SK-N-SH (cell line): Measurements from ENCODE around the gene STARD5. TPM values are rescaled to one million over a fixed set of nuclear protein-coding genes. Genes with fewer than 3 reads are reported as not detected.
A peak's percentile ranks its signal among the peaks of the same experiment; 100 is the strongest.

Experiments
- CTCF ChIA-PET: fragments of 300-600, 350-600 bp; formaldehyde crosslinking; extraction: SDS; loops from one replicate; lab custom pipeline; 2021; lab: Yijun Ruan, JAX
- POLR2A ChIA-PET: fragments of 350-600 bp; sonication (Branson Sonifier 250); formaldehyde crosslinking; extraction: SDS; loops from one replicate; lab custom pipeline; 2020; ENCODE audit warnings: antibody characterized with exemption, inconsistent platforms; lab: Yijun Ruan, JAX
- DNase-seq: peaks from one replicate; pipeline ENCODE4 v3.0.0; 2012
- H2AFZ ChIP-seq: fragments of 200-600 bp; sonication (generic); 2 replicates; pipeline ENCODE4 v1.8.1; 2016; ENCODE audit warnings: antibody characterized with exemption, mild to moderate bottlenecking, low read depth
- H3F3A ChIP-seq: fragments of 200-600 bp; sonication (generic); replicated peaks from 2 replicates; pipeline ENCODE3; 2016; ENCODE audit warnings: antibody characterized with exemption, mild to moderate bottlenecking; ENCODE audit not compliant: insufficient read depth
- H3K27ac ChIP-seq, 2 experiments: fragments of 200-500 bp in 1 of 2; fragments of 200-600 bp in 1 of 2; sonication (Bioruptor generic) in 1 of 2; sonication (generic), shearing (Covaris generic) in 1 of 2; 2 replicates each; pipeline versions ENCODE4 v1.5.1 to v1.6.1; 2014 to 2016; ENCODE audit warnings: low read depth in 2 of 2, inconsistent platforms in 1 of 2, low read length in 1 of 2, mild to moderate bottlenecking in 1 of 2, mixed read lengths in 1 of 2
- H3K27me3 ChIP-seq: fragments of 200-600 bp; sonication (generic), shearing (Covaris generic); 2 replicates; pipeline ENCODE4 v1.6.1; 2016; ENCODE audit warnings: mixed run types; ENCODE audit not compliant: insufficient read depth
- H3K36me3 ChIP-seq, 2 experiments: fragments of 200-500 bp in 1 of 2; fragments of 200-600 bp in 1 of 2; sonication (Bioruptor generic) in 1 of 2; sonication (generic) in 1 of 2; replicated peaks in 1 of 2; 2 replicates each; pipeline versions ENCODE3 to v1.5.1; 2014 to 2016; ENCODE audit warnings: low read length in 1 of 2, mild to moderate bottlenecking in 1 of 2; ENCODE audit not compliant: insufficient read depth in 2 of 2, control insufficient read depth in 1 of 2
- H3K4me1 ChIP-seq, 2 experiments: fragments of 200-500 bp in 1 of 2; fragments of 200-600 bp in 1 of 2; sonication (Bioruptor generic) in 1 of 2; sonication (generic), shearing (Covaris generic) in 1 of 2; 2 replicates each; pipeline versions ENCODE4 v1.5.1 to v1.6.1; 2014 to 2016; ENCODE audit warnings: low read depth in 1 of 2, low read length in 1 of 2, mixed run types in 1 of 2; ENCODE audit not compliant: insufficient read depth in 2 of 2, control insufficient read depth in 1 of 2
- H3K4me2 ChIP-seq: fragments of 200-600 bp; sonication (generic), shearing (Covaris generic); 2 replicates; pipeline ENCODE4 v1.6.1; 2017; ENCODE audit warnings: mixed run types
- H3K4me3 ChIP-seq, 2 experiments: fragments of 200-500 bp in 1 of 2; fragments of 200-600 bp in 1 of 2; sonication (Bioruptor generic) in 1 of 2; sonication (generic), shearing (Covaris generic) in 1 of 2; 2 replicates each; pipeline versions ENCODE4 v1.5.1 to v1.8.1; 2014 to 2016; ENCODE audit warnings: low read depth in 2 of 2, inconsistent platforms in 1 of 2, low read length in 1 of 2, mild to moderate bottlenecking in 1 of 2, mixed read lengths in 1 of 2, moderate library complexity in 1 of 2
- H3K79me2 ChIP-seq: fragments of 200-600 bp; sonication (generic); 2 replicates; pipeline ENCODE4 v1.8.1; 2017; ENCODE audit warnings: mild to moderate bottlenecking; ENCODE audit not compliant: insufficient read depth
- H3K9ac ChIP-seq: fragments of 200-600 bp; sonication (generic); 2 replicates; pipeline ENCODE4 v1.6.1; 2017; ENCODE audit warnings: mixed run types
- H3K9me2 ChIP-seq: fragments of 200-600 bp; sonication (generic); 2 replicates; pipeline ENCODE4 v1.6.1; 2017; ENCODE audit warnings: mixed run types
- H3K9me3 ChIP-seq: fragments of 200-600 bp; sonication (generic); 2 replicates; pipeline ENCODE4 v1.6.1; 2017; ENCODE audit warnings: mixed run types, mild to moderate bottlenecking, moderate library complexity
- H4K20me1 ChIP-seq: fragments of 200-600 bp; sonication (generic); 2 replicates; pipeline ENCODE4 v1.6.1; 2017; ENCODE audit warnings: mild to moderate bottlenecking, mixed run types; ENCODE audit not compliant: insufficient read depth
- ELF1 ChIP-seq: IDR thresholded peaks from 2 replicates; pipeline ENCODE4 v1.4.0; 2012
- EP300 ChIP-seq, 2 experiments: IDR thresholded peaks; 2 replicates each; pipeline versions ENCODE4 v1.4.0 to v1.6.1; 2012; ENCODE audit warnings: borderline replicate concordance in 1 of 2, low read depth in 1 of 2, low read length in 1 of 2
- EZH2phosphoT487 ChIP-seq: fragments of 200-600 bp; sonication (generic); IDR thresholded peaks from 2 replicates; pipeline ENCODE4 v1.6.1; 2017; ENCODE audit warnings: low read depth, mixed run types, mild to moderate bottlenecking, antibody characterized with exemption, moderate library complexity, borderline replicate concordance
- FOSL2 ChIP-seq: IDR thresholded peaks from 2 replicates; pipeline ENCODE4 v1.4.0; 2012; ENCODE audit warnings: low read depth, mild to moderate bottlenecking, moderate library complexity, borderline replicate concordance
- FOXJ3 ChIP-seq: sonication (generic); formaldehyde crosslinking; IDR thresholded peaks from 2 replicates; pipeline ENCODE4 v1.5.1; 2020; ENCODE audit warnings: mild to moderate bottlenecking, missing genetic modification reagents
- GABPA ChIP-seq: IDR thresholded peaks from 2 replicates; pipeline ENCODE4 v1.4.0; 2012; ENCODE audit warnings: low read depth, mild to moderate bottlenecking
- MEF2A ChIP-seq: IDR thresholded peaks from 2 replicates; pipeline ENCODE4 v1.4.0; 2012; ENCODE audit warnings: low read depth, borderline replicate concordance
- MXI1 ChIP-seq: IDR thresholded peaks from 2 replicates; pipeline ENCODE4 v1.6.1; 2012; ENCODE audit warnings: mild to moderate bottlenecking, low read depth, low read length, improper control_type of control experiment
- NFIC ChIP-seq: IDR thresholded peaks from 2 replicates; pipeline ENCODE4 v1.4.0; 2012; ENCODE audit warnings: borderline replicate concordance
- NRF1 ChIP-seq: IDR thresholded peaks from 2 replicates; pipeline ENCODE4 v1.6.1; 2012; ENCODE audit warnings: low read depth, mild to moderate bottlenecking, low read length
- POLR2AphosphoS5 ChIP-seq: IDR thresholded peaks from 2 replicates; pipeline ENCODE4 v1.6.1; 2012; ENCODE audit warnings: low read depth, low read length
- RFX5 ChIP-seq: IDR thresholded peaks from 2 replicates; pipeline ENCODE4 v1.6.1; 2012; ENCODE audit warnings: mild to moderate bottlenecking, improper control_type of control experiment, low read length
- RXRA ChIP-seq: IDR thresholded peaks from 2 replicates; pipeline ENCODE4 v1.4.0; 2012; ENCODE audit warnings: low read depth, mild to moderate bottlenecking, borderline replicate concordance
- TAF1 ChIP-seq: IDR thresholded peaks from 2 replicates; pipeline ENCODE4 v1.6.1; 2012; ENCODE audit warnings: low read depth, mild to moderate bottlenecking, low read length, moderate library complexity, borderline replicate concordance
- TCF12 ChIP-seq: IDR thresholded peaks from 2 replicates; pipeline ENCODE4 v1.4.0; 2012
- YY1 ChIP-seq: IDR thresholded peaks from 2 replicates; pipeline ENCODE4 v1.4.0; 2012; ENCODE audit warnings: low read depth, mild to moderate bottlenecking
- WGBS: methylation state at CpG from one replicate; pipeline ENCODE4 v1.1.6; 2017; ENCODE audit warnings: low lambda C conversion rate; 5-methylcytosine and 5-hydroxymethylcytosine counted together
- polyA plus RNA-seq, 3 experiments: library from polyadenylated mRNA; depleted of rRNA; stranded (reverse); fragments of >200 nt; gene quantifications; 2 replicates each; pipeline ENCODE4 v1.2.3, GENCODE V29; 2012
- TF ChIP-seq, protein P1 (sequence below): fragments of 150-350 bp; IDR thresholded peaks from 2 replicates; pipeline ENCODE4 v1.6.1; 2016; ENCODE audit warnings: mild to moderate bottlenecking, low read depth, low read length
- TF ChIP-seq, protein P2 (sequence below): fragments of 200-600 bp; sonication (generic); IDR thresholded peaks from 2 replicates; pipeline ENCODE4 v1.6.1; 2017; ENCODE audit warnings: antibody characterized with exemption, mild to moderate bottlenecking, moderate library complexity
- TF ChIP-seq, protein P3 (sequence below): IDR thresholded peaks from 2 replicates; pipeline ENCODE4 v1.4.0; 2012; ENCODE audit warnings: low read depth, borderline replicate concordance
- TF ChIP-seq, protein P4 (sequence below): IDR thresholded peaks from 2 replicates; pipeline ENCODE4; 2012
- TF ChIP-seq, protein P5 (sequence below): IDR thresholded peaks from 2 replicates; pipeline ENCODE4 v1.6.1; 2012; ENCODE audit warnings: mild to moderate bottlenecking, low read depth, low read length, moderate library complexity
- TF ChIP-seq, protein P6 (sequence below): fragments of 150-350 bp; IDR thresholded peaks from 2 replicates; pipeline ENCODE4 v1.6.1; 2017; ENCODE audit warnings: antibody characterized with exemption, low read length, low read depth, borderline replicate concordance

The STARD5 gene
- polyA plus RNA-seq, 1 of the 3 experiments (the other 2 are of a cell fraction), result 1.6 TPM

DNA sequence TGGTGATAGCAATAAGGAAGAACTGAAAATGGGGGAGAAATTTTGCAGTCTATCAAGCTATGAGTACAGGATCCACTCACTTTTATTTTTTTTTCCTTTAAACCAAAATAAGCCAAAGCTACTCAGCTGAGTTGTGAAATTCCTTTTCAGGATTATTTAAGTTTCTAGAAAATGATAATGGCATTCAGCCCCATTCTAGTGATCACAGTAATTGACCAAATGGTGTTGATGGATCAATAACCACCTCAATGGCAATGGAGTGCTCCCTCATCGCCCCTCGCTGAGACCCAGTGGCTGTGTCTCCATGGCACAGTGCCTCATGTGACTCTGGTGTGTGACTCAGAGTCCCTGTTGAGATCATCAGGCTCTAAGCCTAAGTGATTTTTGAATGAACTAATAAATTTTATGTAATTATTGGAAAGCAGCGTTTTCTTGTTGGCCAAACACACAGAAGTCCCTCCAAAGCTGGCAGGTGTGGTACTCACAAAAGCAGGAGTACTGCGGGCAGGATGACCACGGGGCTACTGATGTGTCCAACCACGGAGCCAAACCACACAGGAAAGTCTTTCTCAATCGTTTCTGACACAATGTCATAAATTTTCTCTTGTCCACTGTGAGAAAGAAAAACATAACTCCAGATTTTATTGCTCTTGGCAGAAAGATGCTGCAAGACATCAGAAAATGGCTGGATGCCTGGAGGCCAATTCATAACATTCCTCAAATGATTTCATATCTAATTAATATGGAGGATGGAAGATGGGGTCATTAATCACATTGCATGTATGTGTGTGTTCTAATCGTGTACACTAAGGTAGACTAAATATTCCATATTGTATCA, 14.4 kb upstream of the STARD5 start:
- Histone ChIP-seq H3K4me3 (no peak overlapping the region), H3K27ac (no peak overlapping the region), H3K4me2 (peak overlapping the region; percentile 27), H4K20me1 (0 out of 2 replicates have a peak, but pooled peaks cover 9% of the 10 kb centered on the region), H3F3A (peaks cover 12% of the 10 kb centered on the region), H3K4me1 (peaks cover 0 to 12% of the 10 kb centered on the region in 2 experiments; a peak in 2 of 4 replicates), H3K9me3 (no peaks in the 10 kb centered on the region), H3K27me3 (no peaks in the 10 kb centered on the region; the same call in 1 of the 2 replicates), H3K9me2 (no peaks in the 10 kb centered on the region), H3K9ac (no peak overlapping the region), H2AFZ (no peak overlapping the region), H3K79me2 (no peaks in the 10 kb centered on the region), H3K36me3 (no peaks in the 10 kb centered on the region)
- POLR2A ChIA-PET, result interaction anchor here (0.9 kb wide), 1 partner anchor 108 kb away, joined by 3 read pairs; no protein-coding TSS in a partner anchor
- WGBS, result 13% methylated on average over 8 of the region's 8 CpGs
- CTCF ChIA-PET, result interaction anchor here (1.7 kb wide), 1 partner anchor 63 kb away, joined by 5 read pairs; no protein-coding TSS in a partner anchor
- DNase-seq, result no peak
- TF ChIP-seq RFX5 (no peak), EP300 (IDR thresholded peaks at IDR 0.05; ENCODE audit: borderline replicate concordance in 1 of 2, low read depth in 1 of 2, low read length in 1 of 2) (peak; percentile 29 to 75; a peak in 2 of 4 replicates), MXI1 (no peak), ELF1 (no peak), NFIC (peak; percentile 95), FOSL2 (no peak; the same call in none of the 2 replicates), TAF1 (no peak), FOXJ3 (no peak), NRF1 (no peak), TCF12 (peak; percentile 94), YY1 (peak; percentile 79; the same call in 1 of the 2 replicates), RXRA (peak; percentile 61; the same call in 1 of the 2 replicates), POLR2AphosphoS5 (peak; percentile 66; the same call in 1 of the 2 replicates), MEF2A (peak; percentile 33; the same call in 1 of the 2 replicates), EZH2phosphoT487 (no peak), GABPA (no peak)
- TF ChIP-seq, protein P1, sequence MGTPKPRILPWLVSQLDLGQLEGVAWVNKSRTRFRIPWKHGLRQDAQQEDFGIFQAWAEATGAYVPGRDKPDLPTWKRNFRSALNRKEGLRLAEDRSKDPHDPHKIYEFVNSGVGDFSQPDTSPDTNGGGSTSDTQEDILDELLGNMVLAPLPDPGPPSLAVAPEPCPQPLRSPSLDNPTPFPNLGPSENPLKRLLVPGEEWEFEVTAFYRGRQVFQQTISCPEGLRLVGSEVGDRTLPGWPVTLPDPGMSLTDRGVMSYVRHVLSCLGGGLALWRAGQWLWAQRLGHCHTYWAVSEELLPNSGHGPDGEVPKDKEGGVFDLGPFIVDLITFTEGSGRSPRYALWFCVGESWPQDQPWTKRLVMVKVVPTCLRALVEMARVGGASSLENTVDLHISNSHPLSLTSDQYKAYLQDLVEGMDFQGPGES, result no peak
- TF ChIP-seq, protein P2, sequence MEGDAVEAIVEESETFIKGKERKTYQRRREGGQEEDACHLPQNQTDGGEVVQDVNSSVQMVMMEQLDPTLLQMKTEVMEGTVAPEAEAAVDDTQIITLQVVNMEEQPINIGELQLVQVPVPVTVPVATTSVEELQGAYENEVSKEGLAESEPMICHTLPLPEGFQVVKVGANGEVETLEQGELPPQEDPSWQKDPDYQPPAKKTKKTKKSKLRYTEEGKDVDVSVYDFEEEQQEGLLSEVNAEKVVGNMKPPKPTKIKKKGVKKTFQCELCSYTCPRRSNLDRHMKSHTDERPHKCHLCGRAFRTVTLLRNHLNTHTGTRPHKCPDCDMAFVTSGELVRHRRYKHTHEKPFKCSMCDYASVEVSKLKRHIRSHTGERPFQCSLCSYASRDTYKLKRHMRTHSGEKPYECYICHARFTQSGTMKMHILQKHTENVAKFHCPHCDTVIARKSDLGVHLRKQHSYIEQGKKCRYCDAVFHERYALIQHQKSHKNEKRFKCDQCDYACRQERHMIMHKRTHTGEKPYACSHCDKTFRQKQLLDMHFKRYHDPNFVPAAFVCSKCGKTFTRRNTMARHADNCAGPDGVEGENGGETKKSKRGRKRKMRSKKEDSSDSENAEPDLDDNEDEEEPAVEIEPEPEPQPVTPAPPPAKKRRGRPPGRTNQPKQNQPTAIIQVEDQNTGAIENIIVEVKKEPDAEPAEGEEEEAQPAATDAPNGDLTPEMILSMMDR, result no peak
- TF ChIP-seq, protein P3, sequence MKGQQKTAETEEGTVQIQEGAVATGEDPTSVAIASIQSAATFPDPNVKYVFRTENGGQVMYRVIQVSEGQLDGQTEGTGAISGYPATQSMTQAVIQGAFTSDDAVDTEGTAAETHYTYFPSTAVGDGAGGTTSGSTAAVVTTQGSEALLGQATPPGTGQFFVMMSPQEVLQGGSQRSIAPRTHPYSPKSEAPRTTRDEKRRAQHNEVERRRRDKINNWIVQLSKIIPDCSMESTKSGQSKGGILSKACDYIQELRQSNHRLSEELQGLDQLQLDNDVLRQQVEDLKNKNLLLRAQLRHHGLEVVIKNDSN, result peak; percentile 41; the same call in 1 of the 2 replicates
- TF ChIP-seq, protein P4, sequence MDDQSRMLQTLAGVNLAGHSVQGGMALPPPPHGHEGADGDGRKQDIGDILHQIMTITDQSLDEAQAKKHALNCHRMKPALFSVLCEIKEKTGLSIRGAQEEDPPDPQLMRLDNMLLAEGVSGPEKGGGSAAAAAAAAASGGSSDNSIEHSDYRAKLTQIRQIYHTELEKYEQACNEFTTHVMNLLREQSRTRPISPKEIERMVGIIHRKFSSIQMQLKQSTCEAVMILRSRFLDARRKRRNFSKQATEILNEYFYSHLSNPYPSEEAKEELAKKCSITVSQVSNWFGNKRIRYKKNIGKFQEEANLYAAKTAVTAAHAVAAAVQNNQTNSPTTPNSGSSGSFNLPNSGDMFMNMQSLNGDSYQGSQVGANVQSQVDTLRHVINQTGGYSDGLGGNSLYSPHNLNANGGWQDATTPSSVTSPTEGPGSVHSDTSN, result peak; percentile 99
- TF ChIP-seq, protein P5, sequence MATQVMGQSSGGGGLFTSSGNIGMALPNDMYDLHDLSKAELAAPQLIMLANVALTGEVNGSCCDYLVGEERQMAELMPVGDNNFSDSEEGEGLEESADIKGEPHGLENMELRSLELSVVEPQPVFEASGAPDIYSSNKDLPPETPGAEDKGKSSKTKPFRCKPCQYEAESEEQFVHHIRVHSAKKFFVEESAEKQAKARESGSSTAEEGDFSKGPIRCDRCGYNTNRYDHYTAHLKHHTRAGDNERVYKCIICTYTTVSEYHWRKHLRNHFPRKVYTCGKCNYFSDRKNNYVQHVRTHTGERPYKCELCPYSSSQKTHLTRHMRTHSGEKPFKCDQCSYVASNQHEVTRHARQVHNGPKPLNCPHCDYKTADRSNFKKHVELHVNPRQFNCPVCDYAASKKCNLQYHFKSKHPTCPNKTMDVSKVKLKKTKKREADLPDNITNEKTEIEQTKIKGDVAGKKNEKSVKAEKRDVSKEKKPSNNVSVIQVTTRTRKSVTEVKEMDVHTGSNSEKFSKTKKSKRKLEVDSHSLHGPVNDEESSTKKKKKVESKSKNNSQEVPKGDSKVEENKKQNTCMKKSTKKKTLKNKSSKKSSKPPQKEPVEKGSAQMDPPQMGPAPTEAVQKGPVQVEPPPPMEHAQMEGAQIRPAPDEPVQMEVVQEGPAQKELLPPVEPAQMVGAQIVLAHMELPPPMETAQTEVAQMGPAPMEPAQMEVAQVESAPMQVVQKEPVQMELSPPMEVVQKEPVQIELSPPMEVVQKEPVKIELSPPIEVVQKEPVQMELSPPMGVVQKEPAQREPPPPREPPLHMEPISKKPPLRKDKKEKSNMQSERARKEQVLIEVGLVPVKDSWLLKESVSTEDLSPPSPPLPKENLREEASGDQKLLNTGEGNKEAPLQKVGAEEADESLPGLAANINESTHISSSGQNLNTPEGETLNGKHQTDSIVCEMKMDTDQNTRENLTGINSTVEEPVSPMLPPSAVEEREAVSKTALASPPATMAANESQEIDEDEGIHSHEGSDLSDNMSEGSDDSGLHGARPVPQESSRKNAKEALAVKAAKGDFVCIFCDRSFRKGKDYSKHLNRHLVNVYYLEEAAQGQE, result no peak
- TF ChIP-seq, protein P6, sequence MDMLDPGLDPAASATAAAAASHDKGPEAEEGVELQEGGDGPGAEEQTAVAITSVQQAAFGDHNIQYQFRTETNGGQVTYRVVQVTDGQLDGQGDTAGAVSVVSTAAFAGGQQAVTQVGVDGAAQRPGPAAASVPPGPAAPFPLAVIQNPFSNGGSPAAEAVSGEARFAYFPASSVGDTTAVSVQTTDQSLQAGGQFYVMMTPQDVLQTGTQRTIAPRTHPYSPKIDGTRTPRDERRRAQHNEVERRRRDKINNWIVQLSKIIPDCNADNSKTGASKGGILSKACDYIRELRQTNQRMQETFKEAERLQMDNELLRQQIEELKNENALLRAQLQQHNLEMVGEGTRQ, result no peak
